ENCODE data around the gene UQCRC1.
A peak's percentile ranks its signal among the peaks of the same experiment; 100 is the strongest.

UQCRC1 gene

DNA sequence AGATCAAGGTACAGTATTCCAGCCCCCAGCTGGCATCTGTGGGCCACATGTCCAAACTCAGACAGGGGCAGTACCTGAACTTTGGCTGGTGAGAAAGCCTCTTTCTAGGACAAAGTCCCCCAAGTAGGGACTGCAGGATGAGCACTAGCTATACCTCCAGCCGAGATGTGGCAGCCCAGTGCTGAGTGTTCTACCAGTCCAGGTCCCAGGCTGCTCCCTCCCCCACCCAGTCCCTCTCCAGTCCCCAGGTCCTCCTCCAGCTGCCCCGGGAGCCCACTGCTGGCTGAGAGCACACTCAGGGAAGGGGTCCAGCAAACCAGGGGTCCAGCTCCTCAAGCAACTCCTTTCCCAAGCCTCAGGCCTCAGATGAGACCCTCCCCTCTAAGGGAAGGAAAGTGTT lies 24.3 kb upstream of the UQCRC1 start:
- Histone ChIP-seq H3K9ac (ENCODE audit: low read depth, low read length) (peak overlapping the region; percentile 72; the same call in 1 of the 2 replicates), H4K20me1 (ENCODE audit: insufficient read depth, low read length) (peaks cover 16% of the 10 kb centered on the region; the same call in 1 of the 2 replicates), H2AFZ (ENCODE audit: low read depth, low read length) (no peak overlapping the region), H3K27me3 (ENCODE audit: insufficient read depth, low read length, poor library complexity) (no peaks in the 10 kb centered on the region), H3K27ac (ENCODE audit: low read length) (no peak overlapping the region; the same call in 1 of the 2 replicates), H3K9me3 (ENCODE audit: insufficient read depth, low read length, severe bottlenecking) (no peaks in the 10 kb centered on the region), H3K4me3 (ENCODE audit: low read depth in 1 of 2, low read length in 2 of 2) (peak overlapping the region in 1 of 2 experiments; percentile 92; a peak in 2 of 4 replicates), H3K4me1 (ENCODE audit: insufficient read depth, low read length) (peaks cover 27% of the 10 kb centered on the region), H3K79me2 (ENCODE audit: insufficient read depth, low read length) (peaks cover 9% of the 10 kb centered on the region; the same call in 1 of the 2 replicates), H3K36me3 (ENCODE audit: insufficient read depth, low read length) (peaks cover 38% of the 10 kb centered on the region), H3K4me2 (ENCODE audit: insufficient read depth, low read length) (peak overlapping the region; percentile 99)
- DNase-seq (no peak), ATAC-seq (ENCODE audit: insufficient read depth, low read depth) (no peak)
- TF ChIP-seq, protein P1, sequence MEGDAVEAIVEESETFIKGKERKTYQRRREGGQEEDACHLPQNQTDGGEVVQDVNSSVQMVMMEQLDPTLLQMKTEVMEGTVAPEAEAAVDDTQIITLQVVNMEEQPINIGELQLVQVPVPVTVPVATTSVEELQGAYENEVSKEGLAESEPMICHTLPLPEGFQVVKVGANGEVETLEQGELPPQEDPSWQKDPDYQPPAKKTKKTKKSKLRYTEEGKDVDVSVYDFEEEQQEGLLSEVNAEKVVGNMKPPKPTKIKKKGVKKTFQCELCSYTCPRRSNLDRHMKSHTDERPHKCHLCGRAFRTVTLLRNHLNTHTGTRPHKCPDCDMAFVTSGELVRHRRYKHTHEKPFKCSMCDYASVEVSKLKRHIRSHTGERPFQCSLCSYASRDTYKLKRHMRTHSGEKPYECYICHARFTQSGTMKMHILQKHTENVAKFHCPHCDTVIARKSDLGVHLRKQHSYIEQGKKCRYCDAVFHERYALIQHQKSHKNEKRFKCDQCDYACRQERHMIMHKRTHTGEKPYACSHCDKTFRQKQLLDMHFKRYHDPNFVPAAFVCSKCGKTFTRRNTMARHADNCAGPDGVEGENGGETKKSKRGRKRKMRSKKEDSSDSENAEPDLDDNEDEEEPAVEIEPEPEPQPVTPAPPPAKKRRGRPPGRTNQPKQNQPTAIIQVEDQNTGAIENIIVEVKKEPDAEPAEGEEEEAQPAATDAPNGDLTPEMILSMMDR (IDR thresholded peaks at IDR 0.05; ENCODE audit: borderline replicate concordance, extremely low read depth, low read length, poor library complexity, severe bottlenecking) = no peak
- no peak for TF ChIP-seq EZH2 (IDR thresholded peaks at IDR 0.05; ENCODE audit: borderline replicate concordance, low read depth, low read length, severe bottlenecking)

DNA sequence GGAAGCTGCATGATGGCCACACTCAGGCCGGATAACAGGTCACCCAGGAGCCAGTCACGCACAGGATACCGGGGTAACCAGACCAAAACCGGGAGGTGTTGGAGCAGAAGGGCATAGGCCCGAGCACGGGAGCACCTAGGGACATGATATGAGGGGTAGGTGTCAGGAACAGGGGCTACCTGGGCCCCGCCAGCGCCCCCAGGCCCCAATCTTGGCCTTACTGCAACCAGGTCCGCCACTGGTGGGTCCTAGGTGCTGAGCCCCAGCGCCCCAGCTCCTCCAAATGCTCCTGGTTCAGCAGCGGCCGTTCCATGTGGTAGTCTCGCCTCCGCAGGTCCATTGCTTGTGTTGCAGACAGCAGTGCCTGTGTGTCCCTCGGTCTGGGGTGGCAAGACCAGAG lies 23.8 kb upstream of the UQCRC1 start:
- Histone ChIP-seq H3K79me2 (ENCODE audit: insufficient read depth, low read length) (peaks cover 9% of the 10 kb centered on the region; the same call in 1 of the 2 replicates), H2AFZ (ENCODE audit: low read depth, low read length) (no peak overlapping the region), H3K27ac (ENCODE audit: low read length) (no peak overlapping the region), H3K4me1 (ENCODE audit: insufficient read depth, low read length) (peaks cover 27% of the 10 kb centered on the region), H3K4me3 (ENCODE audit: low read depth in 1 of 2, low read length in 2 of 2) (no peak overlapping the region), H4K20me1 (ENCODE audit: insufficient read depth, low read length) (peaks cover 16% of the 10 kb centered on the region; the same call in 1 of the 2 replicates), H3K36me3 (ENCODE audit: insufficient read depth, low read length) (peaks cover 38% of the 10 kb centered on the region), H3K27me3 (ENCODE audit: insufficient read depth, low read length, poor library complexity) (no peaks in the 10 kb centered on the region), H3K4me2 (ENCODE audit: insufficient read depth, low read length) (peak overlapping the region; percentile 99; the same call in 1 of the 2 replicates), H3K9me3 (ENCODE audit: insufficient read depth, low read length, severe bottlenecking) (no peaks in the 10 kb centered on the region), H3K9ac (ENCODE audit: low read depth, low read length) (no peak overlapping the region)
- DNase-seq (no peak), ATAC-seq (ENCODE audit: insufficient read depth, low read depth) (no peak)
- no peak for TF ChIP-seq EZH2 (IDR thresholded peaks at IDR 0.05; ENCODE audit: borderline replicate concordance, low read depth, low read length, severe bottlenecking)
- TF ChIP-seq, protein P1 (IDR thresholded peaks at IDR 0.05; ENCODE audit: borderline replicate concordance, extremely low read depth, low read length, poor library complexity, severe bottlenecking) = no peak

DNA sequence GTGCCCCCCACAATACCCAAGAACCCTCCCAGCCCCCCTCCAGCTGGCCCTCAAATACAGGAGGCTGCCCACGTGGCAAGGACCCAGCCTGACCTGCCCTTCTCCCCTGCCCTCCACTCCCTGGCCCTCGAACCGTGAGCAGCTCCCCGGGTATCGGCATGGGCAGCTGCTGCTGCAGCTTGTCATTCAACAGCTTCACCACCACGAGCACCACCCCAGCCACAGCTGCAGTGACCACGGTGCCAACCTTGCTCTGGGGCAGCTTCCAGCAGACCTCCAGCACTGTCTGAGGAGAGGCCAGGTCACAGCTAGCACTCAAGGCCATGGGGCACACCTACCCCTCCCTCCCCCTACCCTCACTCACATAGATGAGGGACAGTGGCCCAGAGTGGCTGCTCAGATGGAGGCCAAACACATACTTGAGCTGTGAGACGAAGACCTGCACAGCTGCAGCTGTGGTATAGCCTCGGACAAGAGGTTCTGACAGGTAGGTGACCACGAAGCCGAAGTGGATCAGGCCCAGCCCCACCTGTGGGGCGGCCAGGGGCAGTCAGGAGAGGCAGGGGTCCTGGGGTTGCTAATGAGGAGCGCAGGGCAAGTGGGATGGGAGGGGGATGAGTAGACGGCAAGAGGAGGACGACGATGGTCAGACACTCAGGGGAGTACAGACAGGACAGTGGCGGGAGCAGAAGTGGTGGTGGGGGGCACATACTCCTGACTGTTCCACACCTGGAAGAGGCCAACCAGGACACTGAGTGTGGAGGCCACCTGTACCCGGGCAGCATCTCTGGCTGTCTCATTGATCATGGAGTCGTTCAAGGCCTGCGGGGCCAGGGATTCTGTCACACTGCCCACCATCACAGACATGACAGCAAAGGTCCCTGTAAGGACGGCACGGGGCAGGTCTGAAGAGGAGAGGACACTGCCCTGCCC lies 22.3 kb upstream of the UQCRC1 start:
- Histone ChIP-seq H3K9ac (ENCODE audit: low read depth, low read length) (no peak overlapping the region), H4K20me1 (ENCODE audit: insufficient read depth, low read length) (peaks cover 16% of the 10 kb centered on the region; the same call in 1 of the 2 replicates), H3K4me2 (ENCODE audit: insufficient read depth, low read length) (no peak overlapping the region), H3K4me3 (ENCODE audit: low read depth in 1 of 2, low read length in 2 of 2) (no peak overlapping the region), H3K36me3 (ENCODE audit: insufficient read depth, low read length) (peaks cover 51% of the 10 kb centered on the region), H3K4me1 (ENCODE audit: insufficient read depth, low read length) (peaks cover 27% of the 10 kb centered on the region), H3K9me3 (ENCODE audit: insufficient read depth, low read length, severe bottlenecking) (no peaks in the 10 kb centered on the region), H3K27ac (ENCODE audit: low read length) (no peak overlapping the region), H3K79me2 (ENCODE audit: insufficient read depth, low read length) (peaks cover 9% of the 10 kb centered on the region; the same call in 1 of the 2 replicates), H2AFZ (ENCODE audit: low read depth, low read length) (no peak overlapping the region), H3K27me3 (ENCODE audit: insufficient read depth, low read length, poor library complexity) (no peaks in the 10 kb centered on the region)
- no peak for DNase-seq
- TF ChIP-seq EZH2 (IDR thresholded peaks at IDR 0.05; ENCODE audit: borderline replicate concordance, low read depth, low read length, severe bottlenecking) = no peak
- TF ChIP-seq, protein P1 (IDR thresholded peaks at IDR 0.05; ENCODE audit: borderline replicate concordance, extremely low read depth, low read length, poor library complexity, severe bottlenecking) = no peak
- ATAC-seq (ENCODE audit: insufficient read depth, low read depth) = no peak
